ENCODE results near the gene RASSF6. TPM values are rescaled to one million over a fixed set of nuclear protein-coding genes. Genes with fewer than 3 reads are reported as not detected.
"Not testable (repeated sequence)": the region's sequence is repeated elsewhere in the genome, so short reads cannot be mapped to it uniquely, and the experiment has no call there.

Gene RASSF6
- total RNA-seq, 1 donor from 2014 or later, result not detected

GRCh38 chr4:73615613-73616012, 4.6 kb downstream of the RASSF6 start:
- intact Hi-C loops (cut with DNase I), result no loop called here
- DNase-seq (no peak), ATAC-seq (ENCODE audit: poor library complexity) (no peak)

- ATAC-seq (ENCODE audit: poor library complexity), result no peak
- intact Hi-C loops (cut with DNase I), result no loop called here
- DNase-seq, result no peak
Observed at GRCh38 chr4:73614311-73614867, 5.8 kb downstream of the RASSF6 start.

- no peak for DNase-seq
- no peak for ATAC-seq (ENCODE audit: poor library complexity)
- intact Hi-C loops (cut with DNase I), result no loop called here
Observed at GRCh38 chr4:73613130-73613529, 7.1 kb downstream of the RASSF6 start.

- intact Hi-C loops (cut with DNase I), result no loop called here
- DNase-seq (no peak), ATAC-seq (ENCODE audit: poor library complexity) (no peak)
Observed at GRCh38 chr4:73612032-73612431, 8.2 kb downstream of the RASSF6 start.

- intact Hi-C loops (cut with DNase I), result no loop called here
- no peak for DNase-seq
- no peak for ATAC-seq (ENCODE audit: poor library complexity)
Observed at GRCh38 chr4:73609706-73610105, 10.5 kb downstream of the RASSF6 start.

- intact Hi-C loops (cut with DNase I), result no loop called here
- no peak for DNase-seq
- no peak for ATAC-seq (ENCODE audit: poor library complexity)
Observed at GRCh38 chr4:73608689-73609594, 11.3 kb downstream of the RASSF6 start.

- ATAC-seq (ENCODE audit: poor library complexity), result no peak
- intact Hi-C loops (cut with DNase I), result no loop called here
- no peak for DNase-seq
Observed at GRCh38 chr4:73607375-73608033, 12.7 kb downstream of the RASSF6 start.

- intact Hi-C loops (cut with DNase I), result no loop called here
- no peak for ATAC-seq (ENCODE audit: poor library complexity)
- no peak for DNase-seq
Observed at GRCh38 chr4:73606465-73606974, 13.7 kb downstream of the RASSF6 start.

GRCh38 chr4:73603854-73604584, 16.2 kb downstream of the RASSF6 start:
- DNase-seq, result no peak
- intact Hi-C loops (cut with DNase I), result no loop called here

GRCh38 chr4:73603271-73603710, 16.9 kb downstream of the RASSF6 start:
- no peak for ATAC-seq (ENCODE audit: poor library complexity)
- intact Hi-C loops (cut with DNase I), result no loop called here
- DNase-seq, result no peak

More at GRCh38 chr4:73603854-73604584, 16.2 kb downstream of the RASSF6 start:
- no peak for ATAC-seq (ENCODE audit: poor library complexity)

GRCh38 chr4:73600954-73601353, 19.3 kb downstream of the RASSF6 start:
- intact Hi-C loops (cut with DNase I), result no loop called here
- DNase-seq, result no peak

GRCh38 chr4:73599182-73599581, 21.1 kb downstream of the RASSF6 start:
- peak; percentile 48 for ATAC-seq (ENCODE audit: poor library complexity)
- intact Hi-C loops (cut with DNase I), result no loop called here
- DNase-seq, result no peak

More at GRCh38 chr4:73600954-73601353, 19.3 kb downstream of the RASSF6 start:
- ATAC-seq (ENCODE audit: poor library complexity), result peak; percentile 41

- ATAC-seq (ENCODE audit: poor library complexity), result no peak
- DNase-seq, result no peak
- intact Hi-C loops (cut with DNase I), result no loop called here
Observed at GRCh38 chr4:73597594-73597993, 22.6 kb downstream of the RASSF6 start.

GRCh38 chr4:73597183-73597582, 23.1 kb downstream of the RASSF6 start:
- ATAC-seq (ENCODE audit: poor library complexity); intact Hi-C loops (cut with DNase I); DNase-seq: not testable (repeated sequence)

- ATAC-seq (ENCODE audit: poor library complexity) (no peak), DNase-seq (no peak)
- intact Hi-C loops (cut with DNase I), result no loop called here
Observed at GRCh38 chr4:73596001-73596400, 24.2 kb downstream of the RASSF6 start.

- intact Hi-C loops (cut with DNase I), result no loop called here
- no peak for DNase-seq
- no peak for ATAC-seq (ENCODE audit: poor library complexity)
Observed at GRCh38 chr4:73593631-73594241, 26.5 kb downstream of the RASSF6 start.

- DNase-seq (no peak), ATAC-seq (ENCODE audit: poor library complexity) (no peak)
- intact Hi-C loops (cut with DNase I), result no loop called here
Observed at GRCh38 chr4:73589887-73590801, 30.1 kb downstream of the RASSF6 start.
